ENCODE data around the gene GNB1. TPM values are rescaled to one million over a fixed set of nuclear protein-coding genes. Genes with fewer than 3 reads are reported as not detected.
"Not testable (repeated sequence)": the region's sequence is repeated elsewhere in the genome, so short reads cannot be mapped to it uniquely, and the experiment has no call there.

The GNB1 gene
- total RNA-seq, 1 donor from 2014 or later: 158 TPM

DNA sequence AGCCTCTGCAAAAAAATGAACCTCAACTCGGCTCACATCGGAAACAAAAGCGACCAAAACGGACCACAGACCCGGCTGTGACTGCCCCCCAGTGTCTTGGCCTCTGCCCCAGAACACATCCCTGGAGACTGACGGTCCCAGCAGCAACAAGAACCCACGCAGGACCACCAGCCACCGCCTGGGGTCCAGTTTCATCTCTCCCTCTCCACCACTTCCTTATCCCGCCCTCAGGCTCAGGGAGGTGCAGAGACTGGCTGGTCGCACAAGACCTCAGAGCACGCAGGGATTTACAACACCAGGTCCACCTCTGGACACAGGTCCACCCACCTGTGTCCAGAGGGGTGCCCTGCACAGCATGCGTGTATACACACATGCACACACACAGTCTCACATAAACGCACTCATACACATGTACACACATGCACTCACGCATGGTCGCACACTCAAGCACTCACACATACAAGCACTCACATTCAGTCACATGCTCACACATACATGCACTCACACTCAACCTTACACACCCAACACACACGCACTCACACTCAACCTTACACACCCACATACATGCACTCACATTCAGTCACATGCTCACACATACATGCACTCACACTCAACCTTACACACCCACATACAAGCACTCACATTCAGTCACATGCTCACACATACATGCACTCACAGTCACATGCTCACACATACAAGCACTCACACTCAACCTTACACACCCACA, 46.8 kb upstream of the GNB1 start:
- H3K9me3 ChIP-seq (replicated peaks): no peaks in the 10 kb centered on the region
- H3K27ac ChIP-seq (replicated peaks): no peak overlapping the region
- H3K36me3 ChIP-seq: no peaks in the 10 kb centered on the region
- TF ChIP-seq, protein P1, sequence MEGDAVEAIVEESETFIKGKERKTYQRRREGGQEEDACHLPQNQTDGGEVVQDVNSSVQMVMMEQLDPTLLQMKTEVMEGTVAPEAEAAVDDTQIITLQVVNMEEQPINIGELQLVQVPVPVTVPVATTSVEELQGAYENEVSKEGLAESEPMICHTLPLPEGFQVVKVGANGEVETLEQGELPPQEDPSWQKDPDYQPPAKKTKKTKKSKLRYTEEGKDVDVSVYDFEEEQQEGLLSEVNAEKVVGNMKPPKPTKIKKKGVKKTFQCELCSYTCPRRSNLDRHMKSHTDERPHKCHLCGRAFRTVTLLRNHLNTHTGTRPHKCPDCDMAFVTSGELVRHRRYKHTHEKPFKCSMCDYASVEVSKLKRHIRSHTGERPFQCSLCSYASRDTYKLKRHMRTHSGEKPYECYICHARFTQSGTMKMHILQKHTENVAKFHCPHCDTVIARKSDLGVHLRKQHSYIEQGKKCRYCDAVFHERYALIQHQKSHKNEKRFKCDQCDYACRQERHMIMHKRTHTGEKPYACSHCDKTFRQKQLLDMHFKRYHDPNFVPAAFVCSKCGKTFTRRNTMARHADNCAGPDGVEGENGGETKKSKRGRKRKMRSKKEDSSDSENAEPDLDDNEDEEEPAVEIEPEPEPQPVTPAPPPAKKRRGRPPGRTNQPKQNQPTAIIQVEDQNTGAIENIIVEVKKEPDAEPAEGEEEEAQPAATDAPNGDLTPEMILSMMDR (IDR thresholded peaks at IDR 0.05; ENCODE audit: borderline replicate concordance): no peak
- intact Hi-C loops (cut with micrococcal nuclease): no loop called here
- no peak for DNase-seq
- H3K4me3 ChIP-seq: no peak overlapping the region
- no peaks in the 10 kb centered on the region for H3K4me1 ChIP-seq
- H3K27me3 ChIP-seq (ENCODE audit: low read depth): peaks cover 40% of the 10 kb centered on the region

DNA sequence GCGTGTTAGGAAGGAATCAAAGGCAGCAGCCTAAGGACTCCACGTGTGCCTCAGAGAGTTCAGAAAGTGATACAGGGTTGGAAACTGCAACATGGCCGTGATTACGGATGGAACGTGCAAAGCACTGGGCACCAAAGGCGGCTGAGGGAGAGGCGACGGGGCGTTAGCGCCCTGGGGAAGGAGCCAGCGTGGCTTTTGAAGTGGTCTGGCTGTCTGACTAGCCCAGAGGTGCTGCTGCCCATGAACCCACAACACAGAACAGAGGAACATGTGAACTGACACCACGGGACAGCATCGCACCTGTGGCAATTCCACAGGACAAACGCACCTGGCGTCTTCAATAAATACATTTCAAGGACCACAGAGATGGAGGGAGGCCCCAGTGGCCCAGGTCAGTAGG, 46.2 kb upstream of the GNB1 start:
- TF ChIP-seq, protein P1 (IDR thresholded peaks at IDR 0.05; ENCODE audit: borderline replicate concordance): no peak
- intact Hi-C loops (cut with micrococcal nuclease): no loop called here
- H3K9me3 ChIP-seq (replicated peaks): no peaks in the 10 kb centered on the region
- H3K4me1 ChIP-seq: no peaks in the 10 kb centered on the region
- H3K36me3 ChIP-seq: no peaks in the 10 kb centered on the region
- H3K27me3 ChIP-seq (ENCODE audit: low read depth): peaks cover 34% of the 10 kb centered on the region
- H3K4me3 ChIP-seq: no peak overlapping the region
- H3K27ac ChIP-seq (replicated peaks): no peak overlapping the region
- no peak for DNase-seq

DNA sequence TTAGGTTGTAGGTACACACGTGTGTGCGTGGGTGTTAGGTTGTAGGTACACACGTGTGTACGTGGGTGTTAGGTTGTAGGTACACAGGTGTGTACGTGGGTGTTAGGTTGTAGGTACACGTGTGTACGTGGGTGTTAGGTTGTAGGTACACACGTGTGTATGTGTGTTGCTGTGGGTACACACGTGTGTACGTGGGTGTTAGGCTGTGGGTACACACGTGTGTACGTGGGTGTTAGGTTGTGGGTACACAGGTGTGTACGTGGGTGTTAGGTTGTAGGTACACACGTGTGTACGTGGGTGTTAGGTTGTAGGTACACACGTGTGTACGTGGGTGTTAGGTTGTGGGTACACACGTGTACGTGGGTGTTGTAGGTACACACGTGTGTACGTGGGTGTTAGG, 44.0 kb upstream of the GNB1 start:
- H3K9me3 ChIP-seq (replicated peaks); intact Hi-C loops (cut with micrococcal nuclease); H3K4me3 ChIP-seq; DNase-seq; H3K27ac ChIP-seq (replicated peaks); H3K4me1 ChIP-seq; H3K36me3 ChIP-seq: not testable (repeated sequence)
- H3K27me3 ChIP-seq (ENCODE audit: low read depth): peaks cover 14% of the 10 kb centered on the region

DNA sequence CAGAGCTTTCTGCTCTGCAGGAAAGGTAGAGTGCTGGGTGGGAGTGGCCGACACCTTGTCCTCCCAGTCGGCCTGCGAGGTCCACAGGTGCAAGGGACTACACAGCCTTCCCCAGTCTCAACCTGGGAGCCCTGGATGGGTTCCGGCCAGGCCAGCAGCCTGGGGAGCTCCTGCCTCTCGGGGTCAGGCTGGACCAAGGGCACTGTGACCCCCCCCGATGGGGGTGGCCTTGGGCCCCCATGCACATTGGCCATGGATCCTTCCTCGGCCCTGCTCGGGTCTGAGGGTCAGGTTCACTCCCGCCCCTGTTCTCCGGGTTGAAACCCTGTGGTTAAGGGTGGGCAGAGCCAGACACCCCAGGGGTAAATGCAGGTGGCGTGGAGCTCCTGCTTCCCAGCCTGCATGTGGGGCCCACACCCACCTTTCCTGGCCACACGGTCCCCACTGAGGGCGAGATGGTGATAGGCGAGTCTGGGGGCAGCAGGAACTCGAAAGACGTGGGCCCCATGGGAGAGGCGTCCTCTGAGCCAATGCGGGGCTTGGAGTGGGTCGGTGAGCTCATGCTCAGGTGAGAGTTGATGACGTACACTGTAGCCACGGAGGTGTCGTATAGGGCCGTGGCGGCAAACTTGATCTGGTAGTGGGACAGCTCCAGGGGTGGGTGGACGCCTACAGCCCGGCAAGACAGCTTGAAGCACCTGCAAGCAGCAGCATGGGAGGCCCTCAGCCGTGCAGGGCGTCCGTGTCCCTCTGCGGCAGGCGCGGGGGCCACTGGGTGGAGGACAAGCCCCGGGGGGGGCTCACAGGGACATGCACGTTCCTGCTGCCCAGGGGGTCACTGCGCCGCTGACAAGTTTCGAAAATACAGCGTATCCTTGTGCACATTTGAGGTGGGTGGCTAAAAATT, 39.0 kb upstream of the GNB1 start:
- DNase-seq: no peak

DNA sequence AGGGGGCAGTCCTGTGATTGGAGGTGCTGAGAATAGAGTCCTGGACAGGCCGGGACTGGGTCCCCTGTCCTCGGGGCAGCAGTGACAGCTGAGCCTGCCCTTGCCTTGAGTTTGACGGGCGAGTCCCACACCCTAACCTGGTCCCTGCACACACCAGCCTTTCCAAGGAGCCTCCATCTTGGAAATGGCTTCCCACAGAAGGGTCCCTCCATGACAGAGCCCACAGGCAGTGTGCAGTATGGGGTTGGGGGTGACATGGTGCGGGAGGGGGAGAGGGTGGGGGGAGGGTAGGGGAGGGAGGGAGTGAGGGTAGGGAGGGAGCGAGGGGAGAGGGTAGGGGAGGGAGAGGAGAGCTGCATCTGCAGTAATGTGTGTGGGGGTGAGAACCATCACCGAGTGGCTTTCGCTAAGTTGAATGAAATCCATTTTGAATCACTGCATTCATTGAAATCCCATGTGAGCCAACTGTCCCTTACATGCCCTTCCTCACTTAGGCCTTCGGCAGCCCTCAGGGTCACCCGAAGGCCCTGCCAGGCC, 38.3 kb upstream of the GNB1 start:
- Histone ChIP-seq H3K27ac (replicated peaks) (peak overlapping the region; percentile 73), H3K36me3 (no peaks in the 10 kb centered on the region), H3K4me1 (peaks cover 24% of the 10 kb centered on the region), H3K9me3 (replicated peaks) (no peaks in the 10 kb centered on the region), H3K4me3 (no peak overlapping the region), H3K27me3 (ENCODE audit: low read depth) (no peaks in the 10 kb centered on the region)
- DNase-seq: no peak
- intact Hi-C loops (cut with micrococcal nuclease): no loop called here
- TF ChIP-seq, protein P1 (IDR thresholded peaks at IDR 0.05; ENCODE audit: borderline replicate concordance): no peak

More for the DNA sequence above, 39.0 kb upstream of the GNB1 start:
- Histone ChIP-seq H3K4me3 (no peak overlapping the region), H3K9me3 (replicated peaks) (no peaks in the 10 kb centered on the region), H3K4me1 (peaks cover 24% of the 10 kb centered on the region), H3K27me3 (ENCODE audit: low read depth) (no peaks in the 10 kb centered on the region), H3K27ac (replicated peaks) (no peak overlapping the region), H3K36me3 (no peaks in the 10 kb centered on the region)
- intact Hi-C loops (cut with micrococcal nuclease): no loop called here
- TF ChIP-seq, protein P1 (IDR thresholded peaks at IDR 0.05; ENCODE audit: borderline replicate concordance): no peak

All from left ventricle myocardium inferior (tissue), 1 donor.